IPS DF 6.9 (cell line): ENCODE measurements around the gene FER.

Experiments
- DNase-seq: peaks from one replicate; pipeline ENCODE4 v3.0.0-alpha.2; 2013; ENCODE audit warnings: low read depth, low spot score
- H3K27ac ChIP-seq: one replicate; pipeline ENCODE4 v1.5.1; 2013; ENCODE audit warnings: low read length, control low read depth
- H3K27me3 ChIP-seq: 2 replicates; pipeline ENCODE4 v1.6.1; 2013; ENCODE audit warnings: mild to moderate bottlenecking, low read length; ENCODE audit not compliant: control insufficient read depth, insufficient read depth
- H3K36me3 ChIP-seq: 2 replicates; pipeline ENCODE4 v1.6.1; 2013; ENCODE audit warnings: low read length; ENCODE audit not compliant: control insufficient read depth, insufficient read depth
- H3K4me1 ChIP-seq: 2 replicates; pipeline ENCODE4 v1.6.1; 2013; ENCODE audit warnings: low read length; ENCODE audit not compliant: control insufficient read depth, insufficient read depth
- H3K4me3 ChIP-seq: 2 replicates; pipeline ENCODE4 v1.5.1; 2013; ENCODE audit warnings: mild to moderate bottlenecking, low read length
- H3K9me3 ChIP-seq: 2 replicates; pipeline ENCODE4 v1.6.1; 2013; ENCODE audit warnings: low read length, inconsistent platforms; ENCODE audit not compliant: control insufficient read depth, insufficient read depth
- WGBS: extraction: QIAGEN DNeasy Blood & Tissue Kit; methylation state at CpG from one replicate; pipeline ENCODE4 v1.1.7; 2013; ENCODE audit warnings: mixed read lengths, missing lambda C conversion rate; ENCODE audit not compliant: insufficient read length, insufficient coverage; 5-methylcytosine and 5-hydroxymethylcytosine counted together

The FER gene

DNA sequence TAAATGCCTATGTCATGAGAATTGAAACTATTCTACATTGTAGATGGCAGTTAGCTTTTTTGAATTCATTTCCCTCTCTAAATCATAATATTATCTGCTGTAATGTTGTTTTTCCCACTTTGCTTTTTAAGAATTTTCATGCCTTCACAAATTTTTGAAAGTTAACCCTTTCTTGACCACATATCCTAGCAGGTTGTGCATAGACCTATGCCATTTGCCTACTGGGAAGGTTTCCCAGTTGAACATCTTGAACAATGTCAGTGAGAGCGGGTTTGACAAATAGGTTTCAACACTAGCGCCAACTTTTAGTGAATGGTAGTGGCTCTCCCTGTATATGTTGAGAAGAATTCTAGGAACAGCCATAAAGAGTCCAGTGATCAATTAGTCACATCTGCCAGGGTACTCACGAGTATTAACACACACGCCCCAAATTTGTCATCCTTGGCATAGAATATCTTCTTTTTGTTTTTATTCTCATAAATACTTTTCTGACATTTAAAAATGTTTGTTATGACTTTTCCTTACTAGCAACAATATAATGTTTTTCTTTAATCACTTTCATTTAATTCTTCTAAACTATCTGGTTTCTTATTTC lies 354.5 kb downstream of the FER start:
- no peaks in the 10 kb centered on the region for H3K27me3 ChIP-seq
- no peak overlapping the region for H3K4me3 ChIP-seq
- no peak for DNase-seq
- no CpG with 5 or more reads among the region's 4 CpGs for WGBS
- H3K36me3 ChIP-seq: no peaks in the 10 kb centered on the region
- no peak overlapping the region for H3K27ac ChIP-seq
- no peaks in the 10 kb centered on the region for H3K4me1 ChIP-seq
- H3K9me3 ChIP-seq: no peaks in the 10 kb centered on the region

DNA sequence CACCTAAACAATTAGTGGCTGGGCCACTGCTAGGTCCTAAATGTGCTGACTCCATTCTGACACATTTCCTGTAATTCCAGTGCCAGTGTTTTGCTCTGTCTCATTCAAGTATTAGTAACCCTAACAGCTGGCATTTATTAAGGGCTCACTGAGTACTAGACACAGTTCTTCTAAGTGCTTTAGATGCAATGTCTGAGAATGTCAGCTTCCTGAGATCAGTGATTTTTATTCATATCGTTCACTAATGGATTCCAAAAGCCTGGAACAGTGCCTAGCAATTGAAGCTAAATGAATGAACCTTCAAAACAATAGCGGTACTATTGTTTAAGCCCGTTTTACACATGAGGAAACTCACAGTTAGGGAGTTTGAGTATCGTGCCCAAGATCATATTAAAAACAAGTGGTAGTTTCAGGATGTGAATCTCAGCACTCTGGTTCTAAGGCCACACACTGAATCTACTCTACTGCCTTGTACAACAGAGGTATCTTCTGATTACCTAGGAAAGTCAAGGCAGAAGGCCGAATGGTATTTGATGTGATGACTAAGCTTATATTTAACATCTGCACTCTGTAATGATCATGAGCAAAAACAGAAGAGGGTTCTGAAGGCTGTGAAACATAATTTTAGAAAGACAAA lies 358.1 kb downstream of the FER start:
- no peak overlapping the region for H3K4me3 ChIP-seq
- H3K27ac ChIP-seq: no peak overlapping the region
- H3K4me1 ChIP-seq: no peaks in the 10 kb centered on the region
- no peak for DNase-seq
- no peaks in the 10 kb centered on the region for H3K27me3 ChIP-seq
- H3K36me3 ChIP-seq: no peaks in the 10 kb centered on the region
- no peaks in the 10 kb centered on the region for H3K9me3 ChIP-seq
- WGBS: no CpG with 5 or more reads among the region's 5 CpGs

DNA sequence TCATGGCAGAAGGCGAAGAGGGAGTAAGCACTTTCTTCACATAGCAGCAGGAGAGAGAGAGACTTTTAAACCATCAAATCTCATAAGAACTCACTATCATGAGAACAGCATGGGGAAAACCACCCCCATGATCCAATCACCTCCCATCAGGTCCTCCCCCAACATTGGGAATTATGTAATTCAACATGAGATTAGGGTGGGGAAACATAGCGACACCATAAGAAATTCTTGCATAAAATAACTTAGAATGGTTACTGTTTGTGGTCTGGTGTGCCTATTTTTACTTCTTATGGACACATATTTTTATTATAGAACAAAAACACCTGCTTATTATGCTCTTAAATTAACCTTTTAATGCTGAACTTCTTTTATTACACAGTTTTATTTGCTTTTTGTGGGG lies 364.0 kb downstream of the FER start:
- Histone ChIP-seq H3K36me3 (no peaks in the 10 kb centered on the region), H3K27ac (no peak overlapping the region), H3K9me3 (no peaks in the 10 kb centered on the region), H3K27me3 (no peaks in the 10 kb centered on the region), H3K4me3 (no peak overlapping the region), H3K4me1 (no peaks in the 10 kb centered on the region)
- no peak for DNase-seq
- no CpG with 5 or more reads among the region's 2 CpGs for WGBS

DNA sequence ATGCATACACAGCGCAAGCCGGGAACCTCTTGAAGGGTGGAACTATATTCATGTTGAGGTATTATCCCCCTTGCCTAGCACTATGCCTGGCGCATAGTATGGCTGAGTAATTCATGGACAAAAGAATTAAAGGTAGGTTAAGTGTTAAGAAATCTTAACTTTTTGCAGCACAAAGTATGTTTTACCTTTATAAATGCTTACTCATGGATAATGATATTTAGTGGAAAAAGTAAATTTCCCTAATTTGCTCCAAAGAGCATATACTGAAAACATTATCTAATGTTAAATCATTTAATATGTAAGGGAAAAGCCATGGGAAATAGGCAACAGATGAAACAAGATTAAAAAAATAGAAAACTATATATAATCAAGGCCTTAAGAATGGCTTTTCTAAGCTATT lies 365.9 kb downstream of the FER start:
- no peaks in the 10 kb centered on the region for H3K27me3 ChIP-seq
- no CpG with 5 or more reads among the region's 3 CpGs for WGBS
- H3K4me1 ChIP-seq: no peaks in the 10 kb centered on the region
- no peaks in the 10 kb centered on the region for H3K9me3 ChIP-seq
- H3K4me3 ChIP-seq: no peak overlapping the region
- no peak overlapping the region for H3K27ac ChIP-seq
- no peak for DNase-seq
- H3K36me3 ChIP-seq: no peaks in the 10 kb centered on the region

DNA sequence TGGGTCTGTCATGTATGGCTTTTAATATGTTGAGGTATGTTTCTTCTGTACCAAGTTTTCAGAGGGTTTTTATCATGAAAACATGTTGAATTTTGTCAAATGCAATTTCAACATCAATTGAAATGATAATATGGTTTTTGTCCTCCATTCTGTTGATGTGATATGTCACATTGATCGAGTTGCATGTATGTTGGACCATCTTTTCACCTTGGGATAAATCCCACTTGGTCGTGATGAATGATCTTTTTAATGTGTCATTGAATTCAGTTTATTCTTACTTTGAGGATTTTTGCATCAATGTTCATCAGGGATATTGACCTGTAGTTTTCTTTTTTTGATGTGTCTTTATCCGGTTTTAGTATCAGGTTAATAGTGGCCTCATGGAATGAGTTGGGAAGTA lies 373.5 kb downstream of the FER start:
- Histone ChIP-seq H3K4me3 (no peak overlapping the region), H3K27ac (no peak overlapping the region), H3K36me3 (no peaks in the 10 kb centered on the region), H3K27me3 (no peaks in the 10 kb centered on the region), H3K4me1 (no peaks in the 10 kb centered on the region), H3K9me3 (no peaks in the 10 kb centered on the region)
- DNase-seq: no peak
- no CpG with 5 or more reads among the region's 3 CpGs for WGBS

DNA sequence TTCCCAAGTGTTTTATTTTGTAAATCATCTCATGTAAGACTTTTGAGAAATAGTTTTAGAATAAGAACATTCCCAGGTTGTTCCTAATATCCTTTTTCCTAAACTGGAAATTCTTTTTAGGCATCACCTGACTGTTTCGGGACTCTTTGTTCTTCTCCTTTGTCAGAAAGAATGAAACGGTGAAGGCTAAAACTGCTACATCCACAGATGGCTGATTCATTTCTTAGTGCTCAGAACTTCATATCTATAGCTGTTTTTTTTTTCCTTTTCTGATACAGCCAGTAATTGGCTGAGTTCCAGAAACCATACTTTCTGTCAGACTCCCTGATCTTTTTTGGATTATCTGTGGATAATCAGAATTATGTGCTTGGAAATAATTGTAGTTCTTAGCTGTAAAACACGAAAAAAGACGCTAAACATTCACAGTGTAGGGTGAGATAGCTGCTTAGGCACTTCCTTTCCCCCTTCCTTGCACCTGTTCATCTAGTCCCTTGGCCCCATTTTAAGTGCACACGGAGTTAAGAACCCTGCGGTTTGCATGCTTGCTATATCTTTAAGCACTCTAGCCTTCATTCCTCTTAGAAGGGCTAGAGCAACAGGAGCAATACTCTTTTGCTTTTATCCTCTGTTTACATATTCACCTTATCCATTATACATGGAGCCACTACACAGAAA lies 378.2 kb downstream of the FER start:
- Histone ChIP-seq H3K9me3 (no peaks in the 10 kb centered on the region), H3K4me1 (no peaks in the 10 kb centered on the region), H3K4me3 (no peak overlapping the region), H3K36me3 (no peaks in the 10 kb centered on the region), H3K27ac (no peak overlapping the region), H3K27me3 (no peaks in the 10 kb centered on the region)
- DNase-seq: no peak
- no CpG with 5 or more reads among the region's 6 CpGs for WGBS

DNA sequence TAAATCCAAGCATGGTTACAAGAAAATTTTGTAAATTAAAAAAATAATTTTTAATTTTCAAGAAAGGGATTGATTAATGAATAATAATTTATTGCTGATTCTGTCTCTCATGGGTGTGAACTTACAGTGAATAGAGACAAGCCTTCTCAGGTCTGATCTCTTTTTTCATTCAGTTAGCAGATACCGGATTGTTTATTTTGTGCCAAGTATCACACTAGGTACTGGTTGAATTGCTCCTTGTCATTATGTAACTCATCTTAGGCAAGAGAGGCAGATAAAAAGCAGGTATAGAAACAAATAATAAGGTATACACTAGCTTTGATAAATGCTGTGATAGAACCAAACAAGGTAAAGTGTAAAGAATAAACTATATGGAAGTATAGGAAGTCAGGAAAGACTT lies 378.8 kb downstream of the FER start:
- Histone ChIP-seq H3K4me3 (no peak overlapping the region), H3K9me3 (no peaks in the 10 kb centered on the region), H3K36me3 (no peaks in the 10 kb centered on the region), H3K4me1 (no peaks in the 10 kb centered on the region), H3K27me3 (no peaks in the 10 kb centered on the region), H3K27ac (no peak overlapping the region)
- no CpG with 5 or more reads among the region's 1 CpG for WGBS
- DNase-seq: no peak

DNA sequence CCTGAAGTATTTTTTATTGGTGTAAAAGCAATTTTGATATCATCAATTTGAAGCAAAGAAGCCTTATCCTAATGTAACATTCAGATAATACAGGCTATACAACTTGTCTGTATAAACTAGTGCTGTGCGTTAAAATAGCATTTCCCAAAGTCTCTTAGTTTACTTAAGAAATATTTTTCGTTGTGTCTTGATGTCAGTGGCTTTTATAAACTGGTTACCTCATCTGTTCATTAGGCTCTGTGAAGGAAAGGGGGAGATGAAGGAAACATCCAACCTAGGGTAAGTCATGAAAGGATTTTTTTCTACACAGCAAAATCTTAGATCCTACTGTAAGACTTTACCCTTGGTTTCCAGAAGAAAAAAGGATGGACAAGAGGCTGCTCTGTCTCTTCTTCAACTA lies 389.2 kb downstream of the FER start:
- Histone ChIP-seq H3K4me3 (no peak overlapping the region), H3K4me1 (no peaks in the 10 kb centered on the region), H3K27me3 (no peaks in the 10 kb centered on the region), H3K36me3 (no peaks in the 10 kb centered on the region), H3K27ac (no peak overlapping the region), H3K9me3 (no peaks in the 10 kb centered on the region)
- WGBS: no CpG with 5 or more reads among the region's 2 CpGs
- no peak for DNase-seq

DNA sequence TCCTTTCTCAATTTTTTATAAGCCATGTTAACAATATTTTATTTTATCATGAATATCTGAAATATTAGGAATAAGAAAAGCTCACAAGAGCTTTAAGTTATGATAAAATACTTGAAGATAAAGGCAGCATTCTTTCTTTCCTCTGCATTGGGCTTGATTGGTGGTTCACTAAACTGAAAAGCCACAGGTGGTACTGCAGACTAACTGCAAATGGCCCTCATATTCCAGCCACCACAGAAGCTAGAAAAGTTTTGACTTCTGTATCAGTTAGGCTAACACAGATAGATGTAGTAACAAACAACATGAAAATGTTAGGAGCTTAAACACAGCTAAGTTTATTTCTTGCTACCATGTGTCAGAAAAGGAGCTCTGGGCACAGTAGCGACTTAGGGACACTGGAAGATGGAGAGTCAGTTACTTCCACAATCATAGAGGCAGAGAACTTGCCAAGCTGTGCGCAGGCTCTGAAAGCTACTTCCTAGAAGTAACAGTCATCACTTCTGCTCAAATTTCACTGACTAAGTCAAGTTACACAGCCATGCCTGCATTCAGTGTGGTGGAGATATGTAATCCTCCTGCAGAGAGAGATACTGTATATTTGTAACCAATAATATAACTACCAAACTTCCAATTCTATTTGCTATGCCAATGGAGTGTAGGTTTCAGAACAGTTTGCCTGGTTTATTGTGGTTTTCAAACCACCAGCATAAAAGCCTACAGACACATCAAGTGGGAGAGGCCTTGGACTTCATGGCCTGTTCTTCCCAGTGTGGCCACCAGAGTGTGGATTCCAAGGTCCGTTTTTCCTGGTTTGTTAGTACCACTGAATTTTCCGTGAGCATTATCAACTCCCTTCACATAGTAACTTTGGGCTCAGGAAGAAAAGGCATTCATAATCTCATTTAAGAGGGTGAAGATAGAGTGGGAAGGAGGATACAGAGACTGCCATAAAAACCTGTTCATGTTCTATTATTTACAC lies 393.8 kb downstream of the FER start:
- no peak overlapping the region for H3K27ac ChIP-seq
- H3K4me1 ChIP-seq: no peaks in the 10 kb centered on the region
- H3K4me3 ChIP-seq: no peak overlapping the region
- no peak for DNase-seq
- no CpG with 5 or more reads among the region's 4 CpGs for WGBS
- H3K36me3 ChIP-seq: no peaks in the 10 kb centered on the region
- H3K27me3 ChIP-seq: no peaks in the 10 kb centered on the region
- H3K9me3 ChIP-seq: no peaks in the 10 kb centered on the region

DNA sequence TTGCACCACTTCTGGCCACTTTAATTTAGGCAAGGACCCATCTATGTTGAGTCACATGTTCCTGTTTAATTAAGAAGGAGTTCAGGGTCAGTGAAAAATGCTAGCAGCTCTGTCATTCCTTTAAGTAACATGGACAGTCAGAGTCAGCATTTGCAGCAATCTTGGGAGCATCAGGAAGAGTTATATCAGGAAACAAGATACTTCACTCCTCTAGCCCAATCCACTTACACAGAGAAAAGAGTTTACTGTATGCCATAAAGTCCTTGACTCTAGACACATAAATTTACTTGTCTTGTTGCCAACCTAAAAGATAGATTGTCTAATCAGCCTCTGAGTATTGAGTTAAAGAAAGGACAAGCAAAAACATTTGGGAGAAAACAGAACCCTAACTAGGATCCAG lies 395.3 kb downstream of the FER start:
- DNase-seq: no peak
- Histone ChIP-seq H3K27ac (no peak overlapping the region), H3K4me1 (no peaks in the 10 kb centered on the region), H3K4me3 (no peak overlapping the region), H3K27me3 (no peaks in the 10 kb centered on the region), H3K36me3 (no peaks in the 10 kb centered on the region), H3K9me3 (no peaks in the 10 kb centered on the region)
